PFSK-1 (cell line): ENCODE data around the gene AKT2.

Source experiments
- FOXP2 ChIP-seq: optimal IDR thresholded peaks from 2 replicates; pipeline ENCODE3; 2011; ENCODE audit warnings: borderline replicate concordance, control low read depth, inconsistent platforms; ENCODE audit not compliant: insufficient read depth; ENCODE audit errors: extremely low read length, extremely low read depth
- POLR2AphosphoS5 ChIP-seq: IDR thresholded peaks from 2 replicates; pipeline ENCODE4 v1.6.1; 2012; ENCODE audit warnings: low read depth, mild to moderate bottlenecking, control low read depth, low read length, moderate library complexity
- SIN3A ChIP-seq: IDR thresholded peaks from 2 replicates; pipeline ENCODE4 v1.6.1; 2012; ENCODE audit warnings: mild to moderate bottlenecking, low read length, moderate library complexity, borderline replicate concordance; ENCODE audit not compliant: insufficient read depth
- TAF1 ChIP-seq: IDR thresholded peaks from 2 replicates; pipeline ENCODE4 v1.6.1; 2012; ENCODE audit warnings: low read length, control low read depth, borderline replicate concordance; ENCODE audit not compliant: insufficient read depth
- TF ChIP-seq, protein P1 (sequence below), 2 experiments: IDR thresholded peaks; 2 replicates each; pipeline versions ENCODE4 v1.6.1 to v1.8.0; 2011 to 2012; ENCODE audit warnings: low read depth in 2 of 2, low read length in 2 of 2, control low read depth in 1 of 2, inconsistent platforms in 1 of 2, mild to moderate bottlenecking in 1 of 2, moderate library complexity in 1 of 2; ENCODE audit not compliant: insufficient read depth in 1 of 2

DNA sequence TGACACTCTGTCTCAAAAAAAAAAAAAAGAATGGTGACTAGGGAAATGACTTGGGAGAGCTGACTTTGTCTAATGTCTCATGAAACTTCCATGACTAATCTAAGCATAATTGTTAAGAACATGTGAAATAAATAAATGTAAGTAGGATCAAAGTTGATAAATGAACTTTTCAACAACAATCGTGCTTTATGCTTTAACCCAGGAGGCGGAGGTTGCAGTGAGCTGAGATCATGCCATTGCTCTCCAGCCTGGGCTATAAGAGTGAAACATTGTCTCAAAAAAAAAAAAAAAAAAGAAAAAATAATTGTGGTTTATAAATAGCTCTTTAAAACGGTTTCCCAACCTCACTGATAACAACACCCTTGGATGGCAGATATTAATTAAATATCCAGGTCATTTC lies 12.9 kb upstream of the AKT2 start:
- TF ChIP-seq POLR2AphosphoS5 (no peak), SIN3A (no peak), TAF1 (no peak), FOXP2 (no peak)
- TF ChIP-seq, protein P1, sequence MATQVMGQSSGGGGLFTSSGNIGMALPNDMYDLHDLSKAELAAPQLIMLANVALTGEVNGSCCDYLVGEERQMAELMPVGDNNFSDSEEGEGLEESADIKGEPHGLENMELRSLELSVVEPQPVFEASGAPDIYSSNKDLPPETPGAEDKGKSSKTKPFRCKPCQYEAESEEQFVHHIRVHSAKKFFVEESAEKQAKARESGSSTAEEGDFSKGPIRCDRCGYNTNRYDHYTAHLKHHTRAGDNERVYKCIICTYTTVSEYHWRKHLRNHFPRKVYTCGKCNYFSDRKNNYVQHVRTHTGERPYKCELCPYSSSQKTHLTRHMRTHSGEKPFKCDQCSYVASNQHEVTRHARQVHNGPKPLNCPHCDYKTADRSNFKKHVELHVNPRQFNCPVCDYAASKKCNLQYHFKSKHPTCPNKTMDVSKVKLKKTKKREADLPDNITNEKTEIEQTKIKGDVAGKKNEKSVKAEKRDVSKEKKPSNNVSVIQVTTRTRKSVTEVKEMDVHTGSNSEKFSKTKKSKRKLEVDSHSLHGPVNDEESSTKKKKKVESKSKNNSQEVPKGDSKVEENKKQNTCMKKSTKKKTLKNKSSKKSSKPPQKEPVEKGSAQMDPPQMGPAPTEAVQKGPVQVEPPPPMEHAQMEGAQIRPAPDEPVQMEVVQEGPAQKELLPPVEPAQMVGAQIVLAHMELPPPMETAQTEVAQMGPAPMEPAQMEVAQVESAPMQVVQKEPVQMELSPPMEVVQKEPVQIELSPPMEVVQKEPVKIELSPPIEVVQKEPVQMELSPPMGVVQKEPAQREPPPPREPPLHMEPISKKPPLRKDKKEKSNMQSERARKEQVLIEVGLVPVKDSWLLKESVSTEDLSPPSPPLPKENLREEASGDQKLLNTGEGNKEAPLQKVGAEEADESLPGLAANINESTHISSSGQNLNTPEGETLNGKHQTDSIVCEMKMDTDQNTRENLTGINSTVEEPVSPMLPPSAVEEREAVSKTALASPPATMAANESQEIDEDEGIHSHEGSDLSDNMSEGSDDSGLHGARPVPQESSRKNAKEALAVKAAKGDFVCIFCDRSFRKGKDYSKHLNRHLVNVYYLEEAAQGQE (IDR thresholded peaks at IDR 0.05; ENCODE audit: insufficient read depth in 1 of 2, low read depth in 2 of 2, low read length in 2 of 2), result no peak
